GM18498 (cell line): ENCODE data around the gene PTGES2.

Experiments
- ATAC-seq: cut with Tn5 transposase; IDR thresholded peaks from one replicate; pipeline ENCODE4 v1.9.1; 2021; ENCODE audit warnings: mild to moderate bottlenecking, moderate library complexity; ENCODE audit not compliant: unreplicated experiment

The PTGES2 gene

DNA sequence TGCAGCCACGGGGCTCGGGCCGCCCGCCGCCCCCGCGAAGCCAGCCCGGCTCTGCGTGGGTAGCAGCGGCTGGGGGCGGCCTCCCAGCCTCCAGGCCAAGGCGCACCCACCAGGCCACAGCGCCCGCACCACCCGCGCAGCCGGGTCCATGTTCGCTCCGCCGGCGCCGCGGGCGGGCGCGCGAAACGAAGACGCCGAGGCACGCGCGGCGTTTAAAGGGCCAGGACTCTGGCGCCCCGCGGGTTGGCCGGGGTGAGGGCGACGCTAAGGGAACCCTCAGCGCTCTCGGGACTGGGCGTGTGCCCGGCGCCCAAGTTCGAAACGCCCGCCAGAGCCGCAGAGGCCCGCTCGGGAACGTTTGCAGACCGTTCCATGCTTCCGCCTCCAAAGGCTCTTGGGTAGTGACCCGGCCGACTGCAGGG lies at the start of gene PTGES2:
Gene PTGES2, minus strand, starts transcription at position 162 of the 422 bp plus-strand sequence. Its CDS starts 12 bp downstream, at position 150.
- ATAC-seq, result peak; percentile 70

DNA sequence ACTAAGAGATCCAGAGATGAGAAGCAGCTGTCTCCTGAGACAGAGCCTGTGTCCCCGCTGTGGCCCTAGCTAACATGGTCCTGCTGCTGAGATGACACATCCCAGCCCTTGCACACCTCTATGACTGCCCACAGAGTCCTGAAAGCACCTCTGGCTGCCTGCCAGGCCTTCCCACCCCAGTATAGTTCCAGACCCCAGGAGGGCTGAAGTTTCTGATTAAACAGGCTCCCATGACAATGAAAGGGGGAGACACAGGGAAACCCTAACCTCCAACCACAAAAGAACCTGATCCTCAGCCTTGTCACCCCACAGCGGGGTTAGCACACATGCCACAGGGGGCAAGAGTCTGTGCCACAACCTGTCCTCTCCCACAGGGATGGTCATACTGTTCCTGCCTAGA lies 48.2 kb upstream of the PTGES2 start:
- no peak for ATAC-seq

DNA sequence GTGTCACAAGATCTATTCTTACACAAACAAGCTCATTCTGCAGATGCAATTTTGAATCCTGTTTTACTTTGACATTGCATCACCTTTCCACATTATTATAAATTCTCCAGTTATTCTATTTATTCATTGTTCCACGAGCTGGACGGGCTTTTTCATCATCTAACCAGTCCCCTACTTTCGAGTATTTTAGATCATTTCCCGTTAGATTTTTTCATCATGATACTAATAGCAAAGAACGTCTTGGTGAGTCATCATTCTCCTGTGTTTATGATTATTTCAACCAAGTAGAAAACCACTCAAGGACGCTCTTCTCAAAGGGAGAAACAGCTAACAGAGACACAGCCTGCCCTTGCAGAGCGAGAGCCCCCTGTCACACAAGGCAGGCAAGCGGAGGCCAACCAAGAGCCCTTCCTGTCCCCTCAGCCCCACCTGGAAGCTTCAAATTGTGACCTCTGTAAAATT lies 47.6 kb upstream of the PTGES2 start:
- no peak for ATAC-seq

- no peak for ATAC-seq
Measured at GRCh38 chr9:128174062-128174461, 46.5 kb upstream of the PTGES2 start.

GRCh38 chr9:128169925-128170324 lies 42.4 kb upstream of the PTGES2 start:
- ATAC-seq, result no peak

GRCh38 chr9:128169492-128169891 lies 42.0 kb upstream of the PTGES2 start:
- ATAC-seq, result no peak

DNA sequence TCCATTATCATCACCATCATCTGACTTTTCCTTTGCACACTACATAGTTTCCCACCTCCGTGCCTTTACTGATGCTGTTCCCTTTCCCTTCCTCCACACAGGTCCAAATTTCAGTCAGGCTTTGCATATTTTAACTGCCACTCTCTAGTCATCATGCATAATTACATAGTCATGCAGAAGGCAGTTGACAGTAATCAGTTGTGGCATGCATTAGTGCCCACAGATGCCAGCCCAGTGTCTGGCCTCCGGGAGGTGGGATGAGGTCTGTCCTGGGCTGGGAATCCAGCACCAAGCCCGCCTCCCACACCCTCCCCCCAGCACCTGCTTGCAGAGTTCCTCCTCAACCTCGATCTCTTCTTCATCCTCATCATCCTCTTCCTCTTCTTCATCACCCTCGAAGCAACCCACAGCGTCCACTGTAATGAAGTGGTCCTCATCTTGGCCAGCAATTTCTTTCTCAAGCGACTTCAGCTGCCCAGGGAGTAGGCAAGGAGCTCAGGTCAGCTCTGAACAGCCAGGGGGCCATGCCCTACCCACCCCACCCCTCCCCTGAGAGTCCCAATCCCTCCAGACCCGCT lies 41.3 kb upstream of the PTGES2 start:
- ATAC-seq, result no peak

GRCh38 chr9:128167209-128167608 lies 39.7 kb upstream of the PTGES2 start:
- ATAC-seq, result no peak

DNA sequence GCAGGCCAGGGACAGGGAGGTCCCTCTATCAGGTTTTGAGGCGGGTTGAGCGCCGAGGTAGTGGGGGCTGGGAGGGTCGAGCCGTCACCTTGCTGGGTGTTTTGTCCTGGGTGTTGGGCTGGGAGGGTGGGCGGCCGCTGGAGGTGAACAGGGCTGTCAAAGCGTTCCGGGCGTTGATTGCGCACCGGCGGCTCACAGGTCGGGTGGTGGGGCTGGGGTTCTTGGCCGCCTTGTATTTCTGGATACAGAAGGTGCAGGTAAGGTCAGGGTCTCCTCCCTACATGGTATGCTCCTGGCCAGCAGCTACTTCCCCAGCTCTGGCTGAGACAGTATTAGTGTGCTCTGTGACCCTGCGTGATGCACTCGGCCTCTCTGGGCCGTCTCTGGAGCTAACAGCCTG lies 38.6 kb upstream of the PTGES2 start:
- ATAC-seq, result no peak

- no peak for ATAC-seq
Measured at GRCh38 chr9:128164307-128164885, 36.9 kb upstream of the PTGES2 start.

DNA sequence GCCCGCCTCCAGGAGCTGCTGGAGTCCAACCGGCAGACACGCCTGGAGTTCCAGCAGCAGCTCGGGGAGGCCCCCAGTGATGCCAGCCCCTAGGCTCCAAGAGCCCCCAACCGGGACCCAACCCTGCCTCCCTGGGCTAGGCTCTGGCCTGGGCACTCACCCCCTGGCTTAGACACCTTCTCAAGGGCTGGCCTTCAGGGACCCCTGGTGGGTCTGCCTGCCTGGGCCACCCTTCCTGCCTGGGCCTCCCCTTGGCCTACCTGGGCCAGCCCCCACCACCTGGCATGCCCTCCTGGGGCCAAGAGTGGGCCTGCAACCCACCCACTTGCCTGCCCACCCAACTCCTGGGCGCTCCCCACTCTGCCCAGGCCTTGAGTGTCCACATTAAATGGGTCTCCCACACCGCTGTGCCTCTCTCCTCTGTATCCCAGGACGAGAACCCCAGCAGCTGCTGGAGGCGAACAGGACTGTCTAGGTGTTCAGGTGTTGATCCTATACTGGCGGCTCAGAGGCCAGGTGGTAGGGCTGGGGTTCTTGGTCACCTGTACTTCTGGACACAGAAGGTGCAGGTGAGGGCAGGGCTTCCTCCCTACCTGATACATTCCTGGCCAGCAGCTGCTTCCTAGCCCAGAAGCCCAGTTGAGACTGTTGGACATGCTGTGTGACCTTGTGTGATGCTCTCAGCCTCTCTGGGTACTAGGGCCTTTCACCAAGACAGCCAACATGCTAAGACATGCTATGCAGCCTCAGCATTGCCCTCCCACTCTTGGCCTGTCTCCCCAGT lies 36.2 kb upstream of the PTGES2 start:
- no peak for ATAC-seq

- ATAC-seq, result no peak
Measured at GRCh38 chr9:128163027-128163515, 35.5 kb upstream of the PTGES2 start.

- no peak for ATAC-seq
Measured at GRCh38 chr9:128162215-128163026, 34.9 kb upstream of the PTGES2 start.

DNA sequence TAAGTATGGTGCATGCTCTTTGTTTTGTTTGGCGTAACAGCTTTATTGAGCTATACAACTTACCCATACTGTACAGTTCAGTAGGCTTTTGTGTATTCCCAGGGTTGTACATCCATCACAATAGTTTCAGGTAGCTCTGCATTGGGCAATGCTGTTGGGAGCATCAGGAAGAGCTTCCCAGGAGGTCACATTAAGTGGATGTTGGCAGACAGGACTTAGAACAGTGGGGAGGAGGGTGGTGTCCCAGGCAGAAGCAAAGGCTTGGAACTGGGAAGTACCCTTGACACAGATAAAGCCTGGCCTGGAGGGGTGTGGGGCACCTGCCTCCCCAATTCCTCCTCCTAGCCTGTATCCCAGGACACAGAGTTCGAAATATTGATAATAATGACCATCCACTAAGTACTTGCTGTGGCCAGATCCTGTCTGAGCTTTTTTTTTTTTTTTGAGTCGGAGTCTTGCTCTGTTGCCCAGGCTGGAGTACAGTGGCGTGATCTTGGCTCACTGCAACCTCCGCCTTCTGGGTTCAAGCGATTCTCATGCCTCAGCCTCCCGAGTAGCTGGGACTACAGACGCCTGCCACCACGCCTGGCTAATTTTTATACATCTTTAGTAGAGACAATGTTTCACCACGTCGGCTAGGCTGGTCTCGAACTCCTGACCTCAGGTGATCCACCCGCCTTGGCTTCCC lies 33.8 kb upstream of the PTGES2 start:
- no peak for ATAC-seq

DNA sequence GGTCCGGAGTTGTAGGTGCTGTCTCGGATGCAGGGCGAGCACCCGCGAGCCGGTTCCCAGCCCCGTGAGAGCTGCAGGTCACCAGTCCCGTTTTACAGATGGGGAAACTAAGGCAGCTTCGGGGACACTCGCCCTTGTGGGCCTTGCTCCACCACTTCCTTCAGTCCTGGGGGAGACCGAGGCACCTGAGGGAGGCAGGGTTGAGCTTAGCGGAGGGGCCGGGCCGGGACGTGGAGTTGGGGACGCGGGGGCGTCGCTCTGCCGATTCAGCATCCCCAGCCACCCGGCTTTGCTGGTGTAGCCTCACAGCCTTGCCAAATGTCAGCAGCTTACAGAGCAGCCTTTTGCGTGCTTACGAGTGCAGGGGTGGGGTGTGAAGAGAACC lies 33.1 kb upstream of the PTGES2 start:
- ATAC-seq, result no peak

- peak; percentile 73 for ATAC-seq
Measured at GRCh38 chr9:128159784-128160602, 32.5 kb upstream of the PTGES2 start, which contains the start of gene BBLN. BBLN (plus strand) TSS chr9:128160265; CDS start chr9:128160408, 143 bp downstream.

GRCh38 chr9:128159522-128159783 lies 31.9 kb upstream of the PTGES2 start:
- peak; percentile 9 for ATAC-seq

- no peak for ATAC-seq
Measured at GRCh38 chr9:128155736-128156500, 28.4 kb upstream of the PTGES2 start.
